Rectal smooth muscle tissue (tissue), 1 donor: ENCODE measurements around the gene UBE2J1.

Source experiments
- H3K27ac ChIP-seq: one replicate; pipeline ENCODE4 v1.7.0; 2013; ENCODE audit warnings: low read depth, low read length, inconsistent platforms
- H3K27me3 ChIP-seq: one replicate; pipeline ENCODE4 v1.7.0; 2013; ENCODE audit warnings: low read length; ENCODE audit not compliant: control insufficient read depth, insufficient read depth
- H3K36me3 ChIP-seq: one replicate; pipeline ENCODE4 v1.7.0; 2013; ENCODE audit warnings: low read length; ENCODE audit not compliant: control insufficient read depth, insufficient read depth
- H3K4me1 ChIP-seq: one replicate; pipeline ENCODE4 v1.7.0; 2013; ENCODE audit warnings: low read length; ENCODE audit not compliant: control insufficient read depth, insufficient read depth
- H3K4me3 ChIP-seq: one replicate; pipeline ENCODE4 v1.7.0; 2013; ENCODE audit warnings: low read length
- H3K9ac ChIP-seq: one replicate; pipeline ENCODE4 v1.7.0; 2013; ENCODE audit warnings: low read length

The UBE2J1 gene

GRCh38 chr6:89385156-89385667 is 32.7 kb upstream of the UBE2J1 start:
- no peak overlapping the region for H3K4me3 ChIP-seq
- no peaks in the 10 kb centered on the region for H3K27me3 ChIP-seq
- H3K27ac ChIP-seq: no peak overlapping the region
- H3K4me1 ChIP-seq: peaks cover 4% of the 10 kb centered on the region
- no peak overlapping the region for H3K9ac ChIP-seq
- no peaks in the 10 kb centered on the region for H3K36me3 ChIP-seq

- H3K27ac ChIP-seq: no peak overlapping the region
- H3K27me3 ChIP-seq: no peaks in the 10 kb centered on the region
- H3K4me1 ChIP-seq: peaks cover 4% of the 10 kb centered on the region
- no peak overlapping the region for H3K9ac ChIP-seq
- H3K4me3 ChIP-seq: no peak overlapping the region
- H3K36me3 ChIP-seq: no peaks in the 10 kb centered on the region
Measured at GRCh38 chr6:89381031-89381430, 28.5 kb upstream of the UBE2J1 start.

DNA sequence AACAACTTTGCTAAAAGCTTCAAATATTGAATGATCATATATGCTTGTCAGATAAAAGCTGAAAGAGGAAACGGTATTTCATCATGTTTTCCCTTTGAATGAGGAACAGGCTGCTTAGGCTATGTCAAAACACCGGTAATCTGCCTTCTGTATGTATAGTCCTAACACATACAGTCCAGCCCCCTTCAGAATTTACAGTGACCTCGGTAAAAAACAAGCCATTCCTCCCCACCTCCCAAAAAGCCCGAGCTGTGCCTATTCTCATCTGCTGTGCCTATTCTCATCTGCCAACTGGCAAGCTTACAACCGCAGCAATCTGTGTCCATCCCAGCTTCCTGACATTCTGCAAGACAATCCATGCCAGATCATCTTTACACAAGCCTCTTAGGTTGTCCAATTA is 26.8 kb upstream of the UBE2J1 start:
- no peaks in the 10 kb centered on the region for H3K27me3 ChIP-seq
- no peak overlapping the region for H3K27ac ChIP-seq
- H3K36me3 ChIP-seq: no peaks in the 10 kb centered on the region
- H3K9ac ChIP-seq: no peak overlapping the region
- H3K4me1 ChIP-seq: no peaks in the 10 kb centered on the region
- no peak overlapping the region for H3K4me3 ChIP-seq

- no peaks in the 10 kb centered on the region for H3K4me1 ChIP-seq
- no peak overlapping the region for H3K9ac ChIP-seq
- no peaks in the 10 kb centered on the region for H3K36me3 ChIP-seq
- H3K27ac ChIP-seq: no peak overlapping the region
- no peak overlapping the region for H3K4me3 ChIP-seq
- H3K27me3 ChIP-seq: no peaks in the 10 kb centered on the region
Measured at GRCh38 chr6:89378628-89379027, 26.1 kb upstream of the UBE2J1 start.

- Histone ChIP-seq H3K27me3 (no peaks in the 10 kb centered on the region), H3K27ac (no peak overlapping the region), H3K9ac (no peak overlapping the region), H3K4me1 (no peaks in the 10 kb centered on the region), H3K36me3 (no peaks in the 10 kb centered on the region), H3K4me3 (no peak overlapping the region)
Measured at GRCh38 chr6:89375427-89376267, 23.1 kb upstream of the UBE2J1 start.

GRCh38 chr6:89372506-89372901 is 20.0 kb upstream of the UBE2J1 start:
- Histone ChIP-seq H3K36me3 (no peaks in the 10 kb centered on the region), H3K27me3 (no peaks in the 10 kb centered on the region), H3K9ac (no peak overlapping the region), H3K4me3 (no peak overlapping the region), H3K4me1 (no peaks in the 10 kb centered on the region), H3K27ac (no peak overlapping the region)

DNA sequence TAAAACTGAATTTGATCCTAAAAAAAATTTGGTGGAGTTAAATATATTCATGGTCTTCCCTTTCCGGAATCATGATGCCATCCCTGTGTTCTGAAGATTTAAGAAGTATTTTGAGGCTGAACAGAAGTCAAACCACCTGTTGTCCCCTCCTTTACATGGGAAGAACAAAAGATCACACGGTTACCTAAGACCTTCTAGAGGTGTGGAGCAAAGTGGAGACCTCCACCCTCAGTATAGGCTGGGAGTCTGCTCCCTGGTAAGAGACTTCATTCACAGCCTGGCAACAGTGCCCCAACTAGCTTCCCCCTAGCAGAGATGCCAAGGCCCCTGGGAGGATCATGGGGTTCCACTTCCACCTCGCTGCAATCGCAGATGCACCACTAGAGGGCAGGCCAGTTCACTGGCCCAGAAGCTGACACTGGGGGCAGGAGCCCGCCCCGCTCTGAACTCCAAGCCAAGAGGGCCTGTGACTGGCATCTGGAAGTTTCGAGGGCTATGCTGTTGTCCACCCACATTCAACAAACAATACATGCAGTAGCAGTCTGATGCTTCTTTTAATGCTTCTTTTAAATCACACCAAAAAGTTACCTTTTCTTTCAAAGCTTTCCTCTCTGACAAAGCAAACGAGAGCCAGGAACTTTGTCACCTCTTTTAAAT is 19.5 kb upstream of the UBE2J1 start:
- Histone ChIP-seq H3K4me3 (no peak overlapping the region), H3K27me3 (no peaks in the 10 kb centered on the region), H3K36me3 (no peaks in the 10 kb centered on the region), H3K27ac (no peak overlapping the region), H3K4me1 (no peaks in the 10 kb centered on the region), H3K9ac (no peak overlapping the region)

DNA sequence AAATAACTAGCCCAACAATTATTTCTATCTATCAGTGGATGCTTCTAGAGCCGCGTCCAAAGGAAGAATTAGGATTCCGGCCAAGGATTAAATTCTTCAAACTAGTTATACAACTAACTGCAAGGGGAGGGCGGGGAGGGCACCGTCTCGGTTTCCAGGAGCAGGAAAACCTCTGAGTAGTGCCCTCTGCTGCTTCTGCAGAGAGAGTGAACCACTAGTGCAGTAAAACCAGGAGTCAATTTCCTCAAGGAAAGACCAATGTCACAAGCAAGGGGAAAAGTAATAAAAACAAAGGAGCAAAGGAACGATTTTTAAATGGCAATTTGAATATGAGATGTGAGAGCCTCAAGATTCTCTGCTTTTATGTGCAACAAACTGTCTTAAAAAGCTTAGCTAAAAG is 16.5 kb upstream of the UBE2J1 start:
- Histone ChIP-seq H3K4me1 (no peaks in the 10 kb centered on the region), H3K9ac (no peak overlapping the region), H3K27ac (no peak overlapping the region), H3K4me3 (no peak overlapping the region), H3K36me3 (no peaks in the 10 kb centered on the region), H3K27me3 (no peaks in the 10 kb centered on the region)

DNA sequence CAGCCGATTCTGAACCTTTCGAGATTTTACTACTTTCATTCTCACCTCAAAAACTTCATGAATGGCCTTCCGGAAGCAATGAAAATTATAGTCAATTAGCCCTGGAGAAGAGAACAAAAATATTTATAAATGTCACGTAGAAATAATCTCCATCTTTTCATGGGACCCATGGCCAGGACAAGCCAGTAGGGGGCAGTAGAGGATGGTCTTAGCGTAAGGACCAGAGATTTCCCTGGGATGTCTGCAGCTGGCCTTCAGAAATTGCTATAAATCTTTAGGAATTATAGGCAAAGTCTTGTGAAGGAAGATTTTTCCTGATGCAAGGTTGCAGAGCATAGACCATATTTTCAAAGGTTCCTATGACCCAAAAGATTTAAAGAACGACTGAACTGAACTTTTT is 15.6 kb upstream of the UBE2J1 start:
- H3K36me3 ChIP-seq: no peaks in the 10 kb centered on the region
- H3K9ac ChIP-seq: no peak overlapping the region
- no peak overlapping the region for H3K4me3 ChIP-seq
- H3K27me3 ChIP-seq: no peaks in the 10 kb centered on the region
- H3K4me1 ChIP-seq: no peaks in the 10 kb centered on the region
- no peak overlapping the region for H3K27ac ChIP-seq

DNA sequence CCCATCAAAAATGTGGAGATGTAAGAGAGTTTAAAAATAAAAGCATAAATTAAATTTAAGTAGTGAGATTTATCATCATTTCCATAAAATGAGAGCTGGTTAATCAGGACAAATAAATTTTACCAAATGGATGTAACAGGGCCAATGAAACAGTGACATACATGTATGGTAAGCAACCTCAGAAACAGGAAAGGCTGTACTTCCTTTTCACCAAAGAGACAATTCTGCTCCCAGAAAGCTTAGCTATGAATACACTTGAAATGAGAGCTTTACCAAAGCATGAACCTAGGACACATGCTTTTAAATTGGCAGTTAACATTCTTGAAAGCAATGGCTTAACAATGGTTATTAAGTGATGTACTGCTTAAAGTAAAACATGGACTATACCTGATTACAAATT is 12.1 kb upstream of the UBE2J1 start:
- no peaks in the 10 kb centered on the region for H3K27me3 ChIP-seq
- H3K36me3 ChIP-seq: no peaks in the 10 kb centered on the region
- no peak overlapping the region for H3K4me3 ChIP-seq
- H3K27ac ChIP-seq: no peak overlapping the region
- no peak overlapping the region for H3K9ac ChIP-seq
- H3K4me1 ChIP-seq: no peaks in the 10 kb centered on the region

- H3K27me3 ChIP-seq: no peaks in the 10 kb centered on the region
- H3K27ac ChIP-seq: no peak overlapping the region
- no peak overlapping the region for H3K4me3 ChIP-seq
Measured at GRCh38 chr6:89361171-89361570, 8.6 kb upstream of the UBE2J1 start.

GRCh38 chr6:89360415-89360999 is 8.0 kb upstream of the UBE2J1 start:
- Histone ChIP-seq H3K27ac (no peak overlapping the region), H3K36me3 (no peaks in the 10 kb centered on the region), H3K4me3 (no peak overlapping the region), H3K9ac (no peak overlapping the region), H3K27me3 (no peaks in the 10 kb centered on the region), H3K4me1 (no peaks in the 10 kb centered on the region)

More at GRCh38 chr6:89361171-89361570, 8.6 kb upstream of the UBE2J1 start:
- Histone ChIP-seq H3K36me3 (no peaks in the 10 kb centered on the region), H3K4me1 (no peaks in the 10 kb centered on the region), H3K9ac (no peak overlapping the region)
